Right lung (tissue), 5 donors: ENCODE data around the gene GPC6. TPM values are rescaled to one million over a fixed set of nuclear protein-coding genes. Genes with fewer than 3 reads are reported as not detected.

Source experiments
- DNase-seq, 2 donors: peaks; one replicate each; pipeline ENCODE4 v3.0.0-alpha.2; 2013
- polyA plus RNA-seq, 5 donors: library from polyadenylated mRNA; unstranded; fragments of 120-200 nt; gene quantifications; one replicate each; pipeline versions ENCODE4 v1.2.1 to v1.2.3, GENCODE V29; 2013; ENCODE audit warnings: inconsistent platforms in 1 of 5, low replicate concordance in 1 of 5; ENCODE audit not compliant: insufficient read length in 5 of 5, insufficient read depth in 1 of 5

Gene GPC6
- polyA plus RNA-seq, 5 donors, result 13.5 to 27.1 (median 21.9) TPM

- no peak for DNase-seq
These were observed 1173.2 kb downstream of the GPC6 start for GRCh38 chr13:94399812-94400211.

DNA sequence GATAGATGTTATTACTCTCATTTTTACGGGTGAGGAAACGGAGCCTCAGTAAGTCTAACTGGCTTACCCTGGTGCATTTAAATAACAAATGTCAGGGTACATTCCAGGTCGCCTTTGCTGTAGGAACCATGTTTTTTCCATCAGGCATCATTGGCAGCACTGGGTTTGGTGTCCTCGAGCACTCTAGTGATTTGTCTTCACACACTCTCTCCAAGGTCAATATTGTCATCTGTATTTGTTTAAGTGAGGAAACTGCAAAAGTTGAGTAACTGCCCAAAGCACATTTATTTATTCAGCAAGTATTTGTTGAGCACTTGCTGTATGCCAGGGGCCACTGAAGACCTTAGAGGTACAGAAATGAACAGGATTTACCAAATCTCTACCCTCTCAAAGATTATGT is 1174.3 kb downstream of the GPC6 start:
- no peak for DNase-seq

- no peak for DNase-seq
These were observed 1181.9 kb downstream of the GPC6 start for GRCh38 chr13:94408314-94409036.

DNA sequence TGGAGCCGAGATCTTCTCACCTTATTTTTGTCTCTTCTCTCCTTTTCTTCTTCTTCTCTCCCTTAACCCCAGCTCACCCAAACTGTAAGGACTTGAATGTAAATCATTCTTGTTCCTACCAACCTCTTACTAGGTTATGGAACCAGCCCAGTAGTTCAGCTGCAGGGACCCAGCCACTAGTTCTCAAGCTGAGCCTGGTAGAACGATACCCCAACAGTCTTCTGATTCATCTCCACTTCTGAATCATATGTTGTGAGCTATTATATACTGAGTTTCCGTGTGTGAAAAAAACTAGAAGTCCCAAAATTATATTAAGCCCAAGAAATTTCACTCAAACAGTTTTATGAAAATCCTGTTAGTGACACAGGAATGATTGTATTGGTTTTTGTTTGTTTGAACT is 1185.1 kb downstream of the GPC6 start:
- no peak for DNase-seq

DNA sequence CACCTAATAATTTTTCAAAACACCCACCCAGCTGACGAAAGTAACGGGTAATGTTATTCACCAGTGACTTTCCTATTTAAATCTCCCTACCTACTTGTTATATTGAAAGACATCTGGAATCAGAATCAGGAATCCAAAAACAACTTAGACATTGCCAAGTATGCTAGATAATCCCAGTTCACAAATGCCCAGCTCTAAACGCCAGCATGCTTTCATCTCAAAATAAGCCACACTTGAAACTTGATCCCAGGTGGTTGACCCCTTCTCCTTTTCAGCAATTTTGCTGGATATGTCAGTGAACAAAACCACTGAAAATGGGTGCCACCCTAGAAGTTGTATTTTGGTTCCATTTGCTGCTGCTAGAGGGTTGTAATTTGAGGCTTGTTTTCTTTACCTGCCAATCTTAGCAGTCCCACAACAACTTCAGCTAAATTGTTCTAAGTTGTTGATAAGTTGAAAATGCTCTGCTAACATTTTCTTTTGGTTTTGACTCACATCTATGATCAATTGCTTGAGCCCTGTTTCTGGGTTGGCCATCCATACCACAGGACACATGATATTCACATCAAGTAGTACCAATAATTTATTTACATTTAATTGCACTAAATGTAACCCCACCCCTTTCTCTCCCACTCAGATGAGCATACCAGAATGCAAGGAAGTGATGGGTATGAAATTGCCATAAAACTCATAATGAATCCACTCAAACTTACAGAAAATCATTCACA is 1186.4 kb downstream of the GPC6 start:
- DNase-seq, result no peak

DNA sequence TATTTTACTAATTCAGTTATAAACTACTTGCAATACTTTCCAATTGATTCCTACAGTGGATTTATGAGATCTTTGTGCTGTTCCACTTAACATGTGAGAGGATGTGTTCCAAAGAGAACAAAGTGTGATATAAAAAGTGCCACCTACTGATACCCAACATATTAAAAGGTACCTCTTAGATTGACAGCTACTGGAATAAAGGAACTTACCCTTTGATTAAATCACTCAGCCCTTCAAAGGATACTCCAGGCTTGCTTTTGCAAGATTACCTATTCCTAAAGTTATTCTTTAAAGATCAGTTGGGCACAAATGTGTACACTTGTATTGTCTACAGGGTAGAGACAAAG is 1187.0 kb downstream of the GPC6 start:
- DNase-seq, result no peak

- DNase-seq, result no peak
These were observed 1187.5 kb downstream of the GPC6 start for GRCh38 chr13:94414141-94414540.

- DNase-seq, result no peak
These were observed 1188.1 kb downstream of the GPC6 start for GRCh38 chr13:94414708-94415107.

GRCh38 chr13:94415500-94416237 is 1189.1 kb downstream of the GPC6 start:
- DNase-seq, result no peak

GRCh38 chr13:94416454-94417080 is 1190.0 kb downstream of the GPC6 start:
- no peak for DNase-seq

- DNase-seq, result no peak
These were observed 1190.7 kb downstream of the GPC6 start for GRCh38 chr13:94417294-94417693.

DNA sequence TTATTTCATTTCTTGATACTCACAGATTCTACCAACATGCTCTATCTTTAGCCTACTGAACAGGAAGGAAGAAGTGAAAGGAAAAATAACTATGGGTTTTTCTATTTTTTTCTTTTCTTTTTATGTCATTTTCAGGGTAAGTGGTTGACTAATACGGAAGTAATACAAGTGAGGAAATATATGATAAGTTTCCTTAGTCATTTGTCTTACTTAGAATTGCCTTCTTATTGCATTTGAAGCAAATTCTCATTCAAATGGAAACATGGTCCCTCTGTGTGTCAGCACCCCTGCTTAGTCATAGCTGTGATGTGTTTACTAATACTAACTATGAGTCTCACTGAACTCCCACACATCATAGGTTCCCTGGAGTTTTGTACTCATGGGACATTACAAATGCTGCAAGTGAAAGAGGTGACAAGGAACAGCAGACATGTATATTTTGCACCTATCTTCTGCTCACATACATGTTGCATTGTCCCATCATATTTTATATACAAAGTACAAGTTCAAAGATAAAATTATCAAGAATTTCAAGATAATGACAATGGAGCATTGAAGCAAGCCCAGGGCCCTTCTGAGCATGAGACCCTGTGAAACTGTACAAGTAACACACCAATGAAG is 1192.8 kb downstream of the GPC6 start:
- DNase-seq, result no peak

DNA sequence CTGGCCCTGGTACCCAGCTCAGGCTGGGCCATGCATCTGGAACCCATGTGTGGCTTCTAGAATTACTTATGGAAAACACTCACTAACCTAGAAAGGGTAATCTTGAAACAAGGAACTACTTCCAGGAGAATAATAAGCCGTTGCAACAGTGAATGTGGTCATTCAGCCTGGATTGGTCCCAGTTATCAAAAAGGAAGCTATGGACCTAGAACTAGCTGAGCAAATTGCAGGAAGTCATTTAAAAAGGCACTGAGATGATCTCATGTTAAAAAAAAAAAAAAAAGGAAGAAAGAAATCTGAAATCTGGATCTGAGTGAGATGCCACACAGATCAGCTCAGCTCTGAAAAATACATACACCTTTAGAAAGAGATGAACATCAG is 1193.3 kb downstream of the GPC6 start:
- DNase-seq, result no peak

GRCh38 chr13:94427313-94427953 is 1200.8 kb downstream of the GPC6 start:
- no peak for DNase-seq

DNA sequence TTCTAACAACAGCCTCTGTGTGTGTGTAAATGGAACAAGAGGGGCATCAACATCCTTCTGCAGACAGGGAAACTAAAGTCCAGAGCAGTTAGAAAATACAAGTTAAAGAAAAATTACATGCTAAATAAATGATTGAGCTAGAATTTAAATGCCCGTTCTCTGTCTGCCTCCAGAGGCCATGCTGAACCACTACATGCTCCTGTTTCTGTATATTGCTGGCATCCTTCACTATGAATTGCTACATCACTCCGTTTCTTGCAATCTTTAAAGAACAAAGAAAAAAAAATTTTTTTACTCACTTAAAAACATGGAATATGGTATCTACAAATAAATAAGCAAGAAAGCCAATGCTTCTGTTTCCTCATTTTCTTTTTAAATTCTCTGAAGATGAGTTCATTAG is 1205.0 kb downstream of the GPC6 start:
- DNase-seq, result peak in 1 of 2 donors; percentile 40

DNA sequence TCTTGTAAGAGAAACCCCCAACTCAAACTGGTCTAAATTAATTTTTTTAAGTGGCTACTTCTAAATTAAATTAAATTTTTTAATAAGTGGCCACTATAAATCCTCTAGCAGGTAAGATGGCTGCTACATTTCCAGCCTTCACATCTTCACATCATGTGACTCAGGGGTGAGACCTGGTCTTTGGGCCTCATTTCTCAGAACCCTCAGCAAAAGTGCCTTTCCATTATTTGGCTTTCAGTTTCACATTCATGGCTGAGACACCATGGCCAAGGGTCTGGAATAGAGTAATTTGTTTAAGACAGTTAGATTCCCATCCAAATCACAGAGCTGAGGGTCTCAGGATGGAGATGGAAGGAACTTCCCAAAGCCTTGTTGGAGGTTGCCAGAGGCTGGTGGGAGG is 1205.4 kb downstream of the GPC6 start:
- DNase-seq, result no peak

- DNase-seq, result no peak
These were observed 1206.7 kb downstream of the GPC6 start for GRCh38 chr13:94433055-94433961.

GRCh38 chr13:94435604-94436226 is 1209.1 kb downstream of the GPC6 start:
- peak; percentile 33 to 64 for DNase-seq

DNA sequence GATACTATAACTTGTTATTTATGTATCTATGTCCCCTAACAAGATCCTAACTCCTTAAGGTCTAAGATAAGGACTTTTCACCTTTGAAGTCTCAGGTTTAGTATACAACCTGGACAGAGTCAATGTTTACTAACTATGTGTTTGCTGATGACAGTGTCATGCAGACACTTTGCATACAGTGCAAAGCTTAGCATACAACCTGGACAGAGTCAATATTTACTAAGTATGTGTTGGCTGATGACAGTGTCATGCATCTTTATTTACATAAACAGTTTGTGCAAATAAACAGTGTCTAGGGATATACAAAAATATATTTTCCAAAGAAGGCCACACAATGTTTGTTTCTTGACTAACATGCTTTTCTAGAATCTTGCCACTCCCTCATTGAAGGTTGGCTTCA is 1218.2 kb downstream of the GPC6 start:
- no peak for DNase-seq

- no peak for DNase-seq
These were observed 1227.7 kb downstream of the GPC6 start for GRCh38 chr13:94454334-94454733.
